ENCODE results near the gene MED31.
"Not testable (repeated sequence)": the region's sequence is repeated elsewhere in the genome, so short reads cannot be mapped to it uniquely, and the experiment has no call there.

MED31 gene

DNA sequence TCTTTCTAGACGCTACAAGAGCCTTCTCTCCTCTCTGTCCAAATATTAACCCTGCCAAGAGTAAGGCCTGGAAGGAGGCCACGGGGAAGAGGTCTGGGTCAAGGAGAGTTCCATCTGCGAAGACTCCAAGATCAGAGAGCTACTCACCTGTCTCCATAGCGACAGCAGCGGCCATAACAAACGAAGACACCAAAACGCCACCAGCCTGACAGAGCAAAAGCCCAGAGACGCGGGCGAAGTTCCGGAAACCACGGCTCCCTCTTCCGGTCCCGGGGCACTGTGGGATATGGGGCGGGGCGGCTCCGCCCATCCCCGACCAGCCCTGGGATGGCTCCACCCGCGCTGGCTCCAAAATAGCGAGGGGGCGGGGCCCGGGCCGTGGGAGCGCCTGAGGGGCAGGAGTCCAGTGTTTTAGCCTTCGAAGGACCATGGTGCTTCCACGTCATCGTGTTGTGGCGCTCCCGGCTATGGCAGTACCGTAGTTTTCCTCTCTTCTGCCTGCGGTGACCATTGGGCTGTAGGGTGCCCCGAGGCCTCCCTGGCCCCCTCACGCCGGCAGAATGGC is at the start of gene MED31, which contains the start of gene C17orf100:
Gene MED31, minus strand, starts transcription at position 252 of the 565 bp plus-strand sequence. Its CDS starts 77 bp downstream, at position 175.
Gene C17orf100, plus strand, starts transcription at position 409 of the 565 bp plus-strand sequence. Its CDS starts 152 bp downstream, at position 561.
- peak; percentile 95 for DNase-seq

DNA sequence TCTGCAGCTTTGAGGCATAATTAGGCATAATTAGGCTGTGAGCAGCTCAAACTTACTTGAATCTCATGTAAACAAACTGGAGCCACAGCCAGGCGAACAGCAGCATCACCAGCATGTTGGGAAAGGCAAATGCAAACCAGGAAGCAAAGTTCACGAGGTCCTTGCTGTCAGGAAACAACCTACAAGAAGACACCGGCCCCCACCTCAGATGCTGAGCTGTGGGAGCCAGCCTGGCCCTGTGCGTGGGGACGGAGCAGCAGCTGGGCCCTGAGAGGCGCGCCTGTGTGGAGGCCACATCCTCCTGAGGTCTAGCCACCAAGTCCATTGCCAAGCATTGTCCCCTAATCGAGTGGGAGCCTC is 49.5 kb upstream of the MED31 start:
- no peak for DNase-seq

DNA sequence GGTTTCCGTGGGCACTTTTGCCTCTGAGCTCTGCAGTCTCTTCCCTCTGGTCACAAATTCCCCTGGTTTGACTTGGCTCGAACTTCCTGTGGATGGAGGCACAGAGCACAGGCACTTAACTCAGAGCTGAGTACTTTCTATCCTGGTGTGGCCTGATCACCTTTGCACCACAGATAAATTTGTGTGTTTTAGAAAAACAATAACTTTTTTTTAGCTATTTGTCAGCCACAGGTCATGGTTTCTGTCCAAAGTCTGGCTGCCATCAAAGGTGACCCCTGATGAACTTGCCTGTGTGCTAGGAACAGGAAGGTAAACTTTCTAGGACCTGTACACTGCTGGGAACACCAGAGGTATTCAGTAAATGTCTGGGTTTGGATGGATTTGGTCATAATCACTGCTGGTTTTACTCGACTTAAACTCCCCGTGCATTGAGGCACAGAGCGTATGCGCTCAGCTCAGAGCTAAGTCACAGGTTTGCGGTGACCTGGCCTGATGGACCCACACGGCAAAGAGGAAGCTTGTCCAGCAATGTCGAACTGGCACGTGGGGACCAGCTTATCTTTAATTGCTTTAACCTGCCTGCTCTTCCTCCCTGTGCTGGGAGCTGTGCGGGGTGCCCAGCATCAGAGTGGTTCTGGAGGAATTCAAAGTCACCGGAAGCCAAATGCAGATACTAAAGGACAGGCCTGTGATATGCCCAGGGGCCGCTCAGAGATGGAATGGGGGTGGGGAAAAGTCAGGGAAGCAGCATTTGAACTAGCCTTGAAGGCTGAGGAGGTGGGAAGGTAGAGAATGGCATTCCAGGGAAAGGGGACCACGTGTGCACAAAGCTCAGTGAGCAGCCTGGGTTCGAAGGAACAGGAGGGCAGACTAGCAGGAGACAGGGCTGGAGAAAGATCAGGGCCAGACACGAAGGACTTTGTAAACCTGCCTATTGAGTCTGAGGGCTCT is 48.9 kb upstream of the MED31 start:
- no peak for DNase-seq

DNA sequence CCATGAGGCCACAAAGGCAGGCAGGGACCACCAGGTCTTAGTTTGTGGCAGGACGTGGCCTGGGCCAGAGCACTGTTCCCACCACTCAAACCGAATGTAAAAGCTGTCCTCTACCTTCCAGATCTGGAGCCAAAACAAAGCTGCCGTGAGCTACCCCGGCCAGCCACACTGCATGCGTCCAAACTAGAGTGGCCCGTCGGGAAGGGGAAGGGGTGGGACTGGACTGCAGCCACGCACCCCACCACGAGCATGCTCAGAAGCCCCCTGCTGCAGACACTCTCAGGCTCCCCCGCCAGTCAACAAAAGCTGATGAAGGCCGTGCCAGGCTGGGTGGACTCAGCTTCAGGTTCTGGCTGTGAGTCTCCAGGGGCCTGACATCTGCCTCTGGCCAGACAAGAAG is 46.6 kb upstream of the MED31 start:
- DNase-seq = no peak

DNA sequence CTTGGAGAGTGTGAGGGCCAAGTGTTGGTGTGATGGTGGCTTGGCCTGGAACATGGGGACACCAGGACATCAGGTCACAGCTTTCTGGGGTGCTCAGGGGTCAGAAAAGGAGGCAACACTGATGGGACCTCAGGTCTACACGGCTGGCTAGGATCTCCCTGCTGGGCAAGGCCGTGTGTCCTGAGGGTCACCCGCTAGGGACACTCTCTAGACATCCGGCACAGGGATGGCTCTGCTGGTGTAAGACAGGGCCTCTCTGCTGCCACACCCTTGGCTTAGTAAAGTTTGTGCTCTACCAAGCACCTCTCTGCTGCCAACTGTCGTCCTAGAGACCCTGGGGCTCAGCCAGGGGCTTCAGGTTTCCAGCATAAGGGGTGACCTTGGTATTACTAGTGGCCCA is 45.5 kb upstream of the MED31 start:
- DNase-seq = no peak

DNA sequence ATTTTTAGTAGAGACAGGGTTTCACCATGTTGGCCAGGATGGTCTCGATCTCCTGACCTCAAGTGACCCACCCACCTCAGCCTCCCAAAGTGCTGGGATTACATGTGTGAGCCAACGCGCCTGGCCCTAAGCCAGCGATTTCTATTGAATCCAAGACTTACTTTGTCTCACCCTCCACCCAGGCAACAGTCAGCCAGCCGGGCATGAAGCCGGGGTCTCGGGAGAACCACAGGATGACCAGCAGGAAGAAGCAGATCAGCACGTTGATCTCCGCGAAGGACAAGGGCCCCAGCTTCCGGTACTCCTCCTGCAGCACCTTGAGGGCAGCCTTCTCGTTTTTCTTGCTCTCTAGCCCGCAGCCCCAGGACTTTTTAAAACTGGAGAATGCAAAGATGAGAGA is 44.2 kb upstream of the MED31 start:
- no peak for DNase-seq

DNA sequence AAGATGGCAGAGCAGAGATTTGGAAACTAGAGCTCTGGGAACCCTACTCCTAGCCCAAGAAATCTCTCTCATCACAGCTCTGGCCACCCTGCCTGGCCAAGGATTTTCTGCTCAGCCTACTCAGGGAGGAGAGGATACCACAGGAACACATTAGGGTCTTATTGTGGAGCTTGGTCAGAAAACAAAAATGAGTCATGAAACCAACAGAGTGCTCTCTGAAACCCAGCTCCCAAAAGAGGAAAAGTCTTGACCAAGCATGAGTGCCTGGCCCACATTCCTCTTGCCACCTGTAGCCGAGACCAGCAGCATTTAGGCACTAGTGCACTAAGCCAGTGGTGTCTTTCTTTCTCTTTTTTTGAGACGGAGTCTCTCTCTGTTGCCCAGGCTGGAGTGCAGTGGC is 43.6 kb upstream of the MED31 start:
- DNase-seq = no peak

DNA sequence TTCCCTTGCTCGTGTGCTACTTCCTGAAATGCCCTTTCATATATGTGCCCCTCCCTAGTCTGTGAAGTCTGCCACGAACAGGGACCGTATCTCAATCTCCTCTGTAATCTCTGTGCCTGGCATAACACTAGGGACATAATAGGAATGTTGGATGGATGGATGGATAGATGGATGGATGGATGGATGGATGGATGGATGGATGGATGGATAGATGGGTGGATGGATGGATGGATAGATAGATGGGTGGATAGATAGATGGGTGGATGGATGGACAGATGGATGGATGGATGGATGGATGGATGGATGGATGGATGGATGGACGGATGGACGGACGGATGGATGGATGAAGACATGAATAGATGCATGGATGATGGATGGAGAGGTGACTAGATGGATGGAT is 40.6 kb upstream of the MED31 start:
- DNase-seq = not testable (repeated sequence)

DNA sequence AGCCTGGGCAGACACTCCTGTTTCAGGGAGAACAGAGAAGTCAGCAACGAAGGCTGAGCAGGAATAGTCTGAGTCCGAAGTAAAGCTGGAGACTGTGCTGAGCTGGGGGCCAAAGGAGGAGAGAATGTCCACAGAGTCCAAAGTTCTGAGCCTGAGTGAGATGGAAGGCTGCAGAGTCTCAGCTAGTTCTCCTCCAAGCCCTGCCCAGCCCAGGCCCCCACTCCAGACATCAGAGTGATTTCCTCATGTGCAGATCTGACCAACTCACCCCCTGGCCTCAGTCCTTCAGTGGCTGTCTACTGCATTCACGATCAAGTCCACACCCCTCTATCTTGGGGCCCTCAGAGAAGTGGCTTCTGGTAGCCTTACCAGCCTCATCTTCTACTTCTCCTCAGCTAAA is 40.1 kb upstream of the MED31 start:
- no peak for DNase-seq

DNA sequence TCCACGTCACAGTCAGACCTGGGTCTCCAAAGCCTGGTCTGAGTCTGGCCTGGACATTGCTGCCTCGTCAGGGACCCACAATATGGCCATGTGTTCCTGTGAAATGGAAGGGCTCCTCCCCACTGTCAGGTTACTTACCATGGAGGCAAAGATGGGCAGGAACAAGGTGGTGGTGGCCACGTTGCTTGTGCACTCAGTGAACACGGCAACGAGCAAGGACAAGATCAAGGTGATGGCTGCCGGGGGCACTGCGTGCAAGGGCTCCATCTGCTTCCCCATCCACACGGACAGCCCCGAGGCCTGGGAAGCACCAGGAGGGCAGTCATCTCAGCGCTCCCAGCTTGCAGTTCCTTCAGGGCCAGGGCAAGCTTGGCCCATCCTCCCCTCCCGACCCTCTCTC is 39.2 kb upstream of the MED31 start:
- DNase-seq = no peak

DNA sequence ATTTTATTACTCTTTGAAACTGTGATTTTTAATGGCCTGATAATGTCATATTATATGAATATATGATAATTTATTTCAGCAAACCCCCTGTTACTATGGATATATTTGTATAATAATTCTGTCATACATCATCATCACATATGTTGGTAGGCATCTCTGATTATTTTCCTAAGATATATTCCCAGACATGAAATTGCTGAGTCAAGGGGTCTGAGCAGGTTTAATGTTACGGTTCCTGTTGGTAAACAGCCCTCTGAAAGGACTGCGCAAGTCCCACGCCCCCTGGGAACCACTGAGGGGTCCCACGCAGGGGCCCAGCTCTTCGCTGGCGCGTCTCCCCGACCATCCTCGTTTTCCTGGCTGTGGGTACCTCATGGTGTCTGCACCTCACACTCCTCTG is 37.5 kb upstream of the MED31 start:
- DNase-seq = no peak

DNA sequence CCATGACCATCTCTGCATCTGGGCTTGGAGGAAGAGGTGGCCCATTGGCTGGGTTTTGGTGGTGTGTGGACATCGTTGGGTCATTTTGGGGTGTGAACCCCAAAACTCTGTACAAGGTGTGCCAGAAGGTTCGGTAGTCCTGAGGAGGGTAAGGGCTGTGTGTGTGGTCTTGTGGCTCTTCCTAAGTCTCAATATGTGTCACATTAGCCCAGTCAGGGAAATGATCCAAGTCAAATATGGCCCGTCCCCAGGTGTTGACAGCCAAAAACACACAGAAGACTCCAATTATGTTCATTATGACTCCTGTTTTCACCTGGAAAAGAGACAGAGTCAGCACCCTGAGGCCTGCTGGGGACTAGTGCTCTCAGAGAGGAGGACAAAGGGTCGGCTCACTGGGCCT is 34.6 kb upstream of the MED31 start:
- no peak for DNase-seq

DNA sequence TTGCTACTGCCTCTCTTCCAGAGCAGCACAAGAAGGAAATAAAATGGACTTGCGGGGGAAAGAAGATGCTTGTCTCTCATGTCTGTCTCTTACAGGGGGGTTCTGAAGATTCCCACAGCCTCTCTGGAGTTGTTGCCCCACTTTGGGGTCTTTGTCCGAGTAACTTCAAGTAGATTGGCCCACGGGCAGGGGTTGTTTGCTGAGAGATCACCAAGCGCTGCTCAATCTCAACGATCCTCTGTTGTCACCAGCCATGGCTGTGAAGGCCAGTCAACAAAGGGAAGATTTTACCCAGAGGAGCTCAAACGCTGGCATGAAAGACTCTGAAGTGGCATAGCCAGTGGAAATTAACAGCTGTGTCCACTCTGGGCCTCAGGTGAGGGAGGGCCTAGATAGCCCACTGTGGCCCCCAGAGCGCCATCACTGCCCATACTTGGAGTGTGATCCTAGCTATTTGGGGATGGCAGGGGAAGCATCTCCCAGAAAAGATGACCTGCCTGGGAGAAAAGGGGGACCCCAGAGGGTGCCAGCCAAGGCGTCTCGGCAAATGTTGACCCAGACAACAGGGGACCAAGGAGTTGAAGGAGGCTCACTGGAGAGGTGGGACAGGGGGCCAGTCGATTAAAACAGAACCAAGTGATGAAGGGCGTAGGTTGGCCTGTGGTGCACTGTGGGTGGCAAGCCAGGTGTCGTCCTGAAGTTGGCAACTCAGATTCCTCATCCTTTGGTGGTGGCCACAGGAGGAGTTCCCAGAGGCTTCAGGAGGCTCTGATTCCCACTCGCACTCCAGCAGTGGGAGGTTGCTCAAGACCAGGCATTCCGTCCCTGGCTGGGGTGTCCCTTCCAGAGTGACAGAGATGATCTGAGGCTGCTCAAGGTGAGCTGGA is 33.7 kb upstream of the MED31 start:
- DNase-seq = no peak

DNA sequence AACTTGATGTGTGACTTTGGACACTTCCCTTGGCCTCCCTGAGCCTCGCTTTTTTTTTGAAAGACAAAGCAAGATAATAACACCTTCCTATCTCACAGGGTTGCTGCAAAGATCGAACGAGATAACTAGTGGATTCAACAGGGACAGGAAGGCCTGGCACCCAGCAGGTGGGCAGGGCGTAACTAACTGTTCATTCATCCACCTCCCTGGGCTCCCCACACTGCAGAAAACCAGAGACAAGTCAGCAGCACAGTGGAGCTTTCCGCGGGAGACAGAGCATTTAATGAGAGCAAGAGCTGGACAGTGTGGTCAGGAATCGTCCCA is 33.0 kb upstream of the MED31 start:
- no peak for DNase-seq

DNA sequence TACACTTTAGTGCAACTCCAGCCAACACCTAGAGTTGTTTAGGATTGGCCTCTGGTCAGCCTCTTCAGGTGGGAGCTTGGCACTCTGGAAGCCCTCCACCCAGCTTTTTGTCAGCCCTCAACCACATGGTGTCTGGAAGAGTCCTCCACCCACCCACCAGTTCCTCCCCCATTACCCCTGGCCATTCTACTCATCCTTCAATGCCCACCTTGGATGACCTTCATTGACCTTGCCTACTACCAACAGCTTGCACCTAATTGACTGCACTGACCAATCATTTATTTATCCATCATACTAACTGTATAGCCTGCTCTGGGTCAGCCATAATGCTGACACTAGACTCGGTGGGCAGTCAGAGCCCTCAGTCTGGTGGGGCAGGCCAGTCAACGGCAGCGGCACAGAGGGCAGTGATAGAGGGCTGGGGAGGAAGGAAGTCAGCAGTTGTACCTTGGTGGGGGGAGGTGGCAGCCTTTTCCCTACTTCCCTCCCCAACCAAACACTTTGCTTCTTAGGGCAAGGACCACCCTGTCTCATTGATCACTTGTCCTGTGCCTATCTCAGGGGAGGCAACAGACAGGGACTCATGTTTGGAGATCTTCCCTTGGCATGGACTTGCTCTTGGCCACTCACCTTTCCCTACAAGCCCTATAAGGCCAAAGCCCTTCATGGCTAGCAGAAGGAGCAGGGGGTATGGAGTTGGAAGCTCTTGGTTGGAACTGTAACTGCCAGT is 32.5 kb upstream of the MED31 start:
- DNase-seq = no peak

DNA sequence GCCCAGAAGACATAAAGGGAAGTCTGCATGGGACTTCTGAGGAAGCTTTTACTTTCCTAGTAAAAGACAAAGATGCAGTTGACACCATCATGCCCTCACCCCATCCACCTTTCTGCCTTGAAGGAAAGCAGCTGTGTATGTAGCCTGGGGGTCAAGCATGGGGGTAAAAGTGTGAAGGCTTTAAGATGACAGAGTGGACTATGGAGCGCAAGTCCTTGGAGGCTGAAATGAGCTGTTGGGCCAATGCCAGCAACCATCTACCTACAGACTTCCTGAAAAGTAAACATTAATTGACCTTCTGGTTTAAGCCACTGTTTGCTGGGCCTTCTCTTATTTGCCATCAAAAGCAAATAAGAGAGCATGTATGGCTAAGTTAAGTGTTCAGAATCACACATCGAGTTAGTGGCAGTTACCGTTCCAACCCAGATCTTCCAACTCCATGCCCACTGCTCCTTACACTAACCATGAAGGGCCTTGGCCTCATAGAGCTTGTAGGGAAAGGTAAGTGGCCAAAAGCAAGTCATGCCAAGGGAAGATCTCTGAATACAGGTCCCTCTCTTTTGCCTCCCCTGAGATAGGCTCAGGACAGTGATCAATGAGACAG is 31.8 kb upstream of the MED31 start:
- DNase-seq = no peak

DNA sequence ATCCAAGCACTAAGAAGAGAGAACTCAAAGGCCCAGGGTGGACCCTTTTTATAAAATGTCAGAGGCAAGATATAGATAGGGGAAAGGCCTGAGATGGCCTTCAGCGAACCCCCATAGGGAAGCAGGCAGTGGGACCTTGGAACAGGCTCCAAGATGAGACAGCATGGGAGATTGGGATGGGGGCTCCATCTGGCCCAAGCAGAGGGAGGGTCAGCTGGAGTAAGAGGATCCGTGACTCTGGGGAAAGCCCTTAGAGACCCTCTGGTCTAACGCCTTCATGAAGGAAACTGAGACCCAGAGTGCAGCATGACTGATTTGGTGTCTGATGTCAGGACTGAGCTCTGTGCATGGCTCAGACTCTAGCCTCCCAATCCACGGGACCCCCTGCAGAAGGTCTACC is 30.9 kb upstream of the MED31 start:
- DNase-seq = no peak

DNA sequence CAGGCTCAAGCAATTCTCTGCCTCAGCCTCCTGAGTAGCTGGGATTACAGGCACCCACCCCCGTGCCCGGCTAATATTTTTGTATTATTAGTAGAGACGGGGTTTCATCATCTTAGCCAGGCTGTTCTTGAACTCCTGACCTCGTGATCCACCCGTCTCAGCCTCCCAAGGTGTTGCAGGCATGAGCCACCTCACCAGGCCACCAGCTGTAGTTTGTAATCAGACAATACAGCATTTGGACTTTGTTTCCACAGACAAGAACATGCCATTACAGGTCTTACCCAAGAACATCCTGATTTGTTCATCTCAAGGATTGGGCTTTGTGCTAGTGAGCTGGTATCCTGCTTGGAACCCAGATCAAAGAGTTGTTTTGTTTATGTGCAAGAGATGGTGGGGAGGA is 30.3 kb upstream of the MED31 start:
- no peak for DNase-seq

DNA sequence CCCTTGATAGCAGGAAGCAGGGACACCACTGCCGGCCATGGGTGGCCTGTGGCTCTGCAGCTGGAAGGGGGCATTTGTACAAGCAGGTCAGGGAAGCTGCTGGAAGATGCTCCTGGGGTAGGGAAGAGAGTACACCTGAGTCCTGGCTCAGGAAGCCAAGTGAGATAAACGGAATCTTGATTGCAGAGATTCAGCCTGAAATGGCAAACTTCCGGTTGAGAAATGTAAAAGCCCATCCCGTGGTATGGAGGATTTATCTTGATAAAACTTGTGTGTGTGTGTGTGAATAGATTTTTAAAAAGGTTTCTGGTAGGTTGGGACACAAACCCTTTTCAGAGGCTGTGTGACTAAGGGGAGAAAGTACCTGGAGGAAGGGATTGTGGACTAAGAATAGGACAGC is 29.8 kb upstream of the MED31 start:
- DNase-seq = no peak

DNA sequence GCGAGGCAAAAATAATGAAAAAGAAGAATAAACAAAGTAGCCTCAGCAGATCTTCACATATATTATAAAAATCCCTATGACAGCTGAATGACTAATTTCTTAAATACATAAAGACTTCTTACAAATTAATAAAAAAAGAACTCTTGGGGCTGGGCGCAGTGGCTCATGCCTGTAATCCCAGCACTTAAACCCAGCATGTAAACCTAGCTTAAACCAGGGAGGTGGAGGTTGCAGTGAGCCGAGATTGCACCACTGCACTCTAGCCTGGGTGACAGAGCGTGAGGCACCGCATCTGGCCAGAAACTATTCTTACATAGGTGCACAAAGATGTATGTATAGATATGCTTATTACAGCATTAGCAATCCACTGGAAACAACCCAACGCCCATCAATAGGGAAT is 27.8 kb upstream of the MED31 start:
- no peak for DNase-seq

DNA sequence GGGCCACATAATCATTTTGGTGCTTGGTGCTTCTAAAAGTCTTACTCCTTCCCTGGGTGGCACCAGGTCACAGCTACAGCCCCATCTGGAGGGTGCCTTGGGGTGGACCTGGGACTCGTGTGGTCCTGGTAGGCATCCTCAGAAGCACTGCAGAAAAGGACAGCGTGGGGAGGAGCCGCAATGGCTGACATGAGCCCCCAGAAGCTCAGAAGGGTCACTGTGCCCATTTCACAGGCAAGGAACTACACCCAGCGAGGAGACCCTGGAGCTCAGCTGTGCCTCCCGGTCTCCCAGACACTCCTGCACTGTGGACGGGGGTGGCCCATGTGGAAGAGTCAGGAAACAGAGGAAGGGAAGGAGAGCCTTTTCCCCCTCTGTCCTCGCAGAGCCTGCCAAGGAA is 26.5 kb upstream of the MED31 start:
- no peak for DNase-seq

DNA sequence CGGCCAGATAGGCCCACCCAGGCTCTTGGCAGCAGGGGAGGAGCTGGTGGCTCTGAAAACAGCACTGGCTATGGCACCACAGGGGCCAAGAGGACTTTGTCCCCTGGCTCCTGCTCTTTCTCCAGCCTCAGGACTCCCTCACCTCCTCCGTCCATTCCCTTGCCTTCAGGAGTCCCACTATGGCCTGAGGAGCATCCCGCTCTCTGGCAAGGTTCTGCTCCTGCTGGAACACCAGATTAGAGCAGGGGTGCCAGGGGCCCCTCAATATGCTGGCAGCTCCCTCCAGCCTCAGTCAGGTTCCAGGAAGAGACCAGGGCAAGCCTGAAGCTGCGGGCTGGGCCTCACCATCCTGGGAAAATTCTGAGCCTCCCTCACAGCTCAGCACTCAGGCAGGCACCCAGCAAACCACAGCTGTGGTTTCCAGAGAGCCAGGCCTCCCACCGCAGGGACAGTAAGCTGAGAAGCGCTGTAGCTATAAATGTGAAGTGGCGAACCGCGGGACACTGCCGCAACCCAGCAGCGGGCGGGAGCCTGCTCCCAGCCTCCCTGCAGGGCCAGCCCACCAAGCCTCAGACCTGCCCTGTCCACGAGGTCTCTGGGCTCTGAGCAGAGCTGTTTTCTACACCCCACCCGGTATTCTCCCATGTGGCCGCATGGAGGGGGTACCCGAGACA is 25.9 kb upstream of the MED31 start:
- peak; percentile 81 for DNase-seq
